HG03354 (cell line): ENCODE data around the gene MED26.
"Not testable (repeated sequence)": the region's sequence is repeated elsewhere in the genome, so short reads cannot be mapped to it uniquely, and the experiment has no call there.

Experiments
- ATAC-seq: cut with Tn5 transposase; IDR thresholded peaks from one replicate; pipeline ENCODE4 v1.9.1; 2021; ENCODE audit warnings: mild to moderate bottlenecking; ENCODE audit not compliant: unreplicated experiment, poor library complexity, severe bottlenecking

Gene MED26

DNA sequence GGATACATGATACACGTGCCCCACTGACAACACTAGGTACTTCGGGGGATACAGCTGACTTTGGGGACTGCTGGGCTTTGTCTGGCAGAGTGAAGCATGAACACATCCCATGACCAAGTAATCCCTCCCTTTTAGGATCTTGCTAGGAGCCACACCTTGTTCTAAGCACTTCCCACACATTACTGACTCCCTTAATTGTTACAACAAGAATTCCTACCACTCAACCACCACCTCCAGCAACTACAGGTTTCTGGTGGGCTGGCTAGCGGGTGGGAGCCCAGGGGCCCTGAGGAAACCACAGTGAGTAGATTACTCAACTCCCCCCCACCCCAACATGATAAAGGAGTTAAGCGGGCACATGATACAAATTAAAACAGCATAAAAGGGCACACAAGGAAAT, 48.6 kb downstream of the MED26 start:
- ATAC-seq: no peak

DNA sequence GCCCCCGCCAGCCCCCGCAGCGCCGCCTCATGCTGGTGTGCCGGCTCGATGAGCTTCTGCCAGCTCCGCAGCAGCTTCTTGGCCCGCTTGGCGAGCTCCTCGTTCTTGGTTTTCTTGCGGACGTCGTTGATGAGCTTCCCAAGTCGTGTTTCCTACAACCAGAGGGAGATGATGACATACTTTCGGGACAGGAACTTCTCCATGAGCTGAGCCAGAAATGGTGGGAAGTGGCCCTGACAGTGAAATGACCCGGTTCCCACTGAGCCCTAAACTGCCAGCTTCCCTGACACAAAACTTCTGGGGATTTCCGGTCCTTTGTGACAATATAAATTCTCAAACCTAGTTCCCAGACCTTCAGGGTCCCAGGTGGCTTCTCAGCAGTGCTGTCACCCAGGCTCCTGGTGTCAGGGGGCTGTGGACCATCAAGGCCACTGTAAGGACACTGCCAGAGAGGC, 50.4 kb downstream of the MED26 start:
- no peak for ATAC-seq

DNA sequence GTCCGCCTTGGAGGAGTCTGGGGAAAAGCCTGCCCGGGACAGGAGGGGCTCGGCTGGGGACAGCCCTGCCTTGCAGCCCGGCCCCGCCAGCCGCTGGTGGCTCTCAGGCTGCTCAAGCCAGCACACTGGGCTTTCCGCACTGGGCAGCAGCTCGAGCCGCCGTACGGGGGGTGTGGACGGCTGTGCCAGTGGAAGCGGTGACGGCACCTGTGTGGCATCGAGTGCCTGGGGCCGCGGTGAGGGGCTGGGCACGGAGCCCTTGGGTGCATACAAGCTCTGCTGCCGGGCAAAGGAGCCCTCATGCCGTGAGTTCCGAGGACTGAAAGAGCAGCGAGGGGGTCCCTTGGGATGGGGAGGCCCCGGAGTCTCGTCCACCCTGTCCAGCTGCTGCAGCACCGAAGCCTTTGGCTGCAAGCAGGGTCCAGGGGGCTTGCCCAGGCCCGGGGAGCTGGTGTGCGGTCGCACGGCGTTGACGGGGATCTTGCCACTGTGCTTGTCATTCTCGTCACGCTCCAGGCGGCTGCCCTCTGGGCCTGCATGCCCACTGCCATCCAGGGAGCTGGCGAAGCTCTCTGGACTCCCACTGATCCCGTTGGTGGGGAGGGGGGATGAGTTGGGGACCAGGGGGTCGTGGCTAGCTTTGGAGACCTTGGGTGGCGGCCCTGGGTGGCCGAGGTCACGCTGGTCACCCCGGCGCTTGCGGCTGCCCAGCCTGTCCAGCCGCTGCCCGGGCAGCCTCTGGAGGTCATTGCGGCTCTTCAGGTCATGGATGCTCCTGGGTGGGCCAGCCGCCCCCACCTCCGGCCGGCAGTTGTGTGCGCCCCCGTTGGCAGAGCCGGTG, 51.1 kb downstream of the MED26 start:
- no peak for ATAC-seq

DNA sequence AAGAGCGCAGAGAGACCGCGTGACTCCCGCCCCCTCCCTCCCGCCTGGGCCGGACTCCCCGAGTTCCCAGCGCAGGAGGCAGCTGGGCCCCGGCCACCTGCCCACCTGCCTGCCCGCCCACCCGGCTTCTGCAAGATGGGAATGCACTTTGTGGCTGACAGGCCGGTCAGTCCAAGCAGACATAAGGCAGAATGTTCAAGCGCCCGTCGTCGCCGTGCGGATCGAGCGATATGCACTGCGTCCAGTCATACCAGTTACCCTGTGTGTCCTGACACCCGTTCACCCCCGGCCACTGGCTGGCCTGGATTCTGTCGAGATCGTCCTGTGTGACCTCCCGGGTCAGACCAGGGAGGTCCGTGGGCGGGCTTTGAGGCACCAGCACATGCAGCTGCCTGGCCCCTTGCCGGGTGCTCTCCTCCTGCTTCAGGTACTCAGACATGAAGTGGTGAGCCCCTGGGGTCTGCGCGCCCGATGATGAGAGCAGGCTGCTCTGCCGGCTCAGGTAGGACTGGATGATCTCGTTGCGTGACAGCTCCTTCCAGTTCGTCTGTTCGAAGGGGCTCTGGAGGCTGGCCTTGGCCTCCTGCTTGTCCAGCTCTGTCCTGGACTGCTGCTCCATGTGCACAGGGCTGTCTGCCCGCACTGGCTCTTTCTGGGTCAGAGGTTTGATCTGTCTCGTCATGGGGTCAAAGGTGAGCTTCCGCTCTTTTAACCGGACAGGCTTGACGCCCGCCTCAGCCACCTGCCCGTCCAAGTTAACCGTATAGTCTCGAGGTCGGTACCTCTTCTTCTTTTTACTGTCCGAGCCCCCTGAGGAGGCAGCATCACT, 51.9 kb downstream of the MED26 start:
- no peak for ATAC-seq

DNA sequence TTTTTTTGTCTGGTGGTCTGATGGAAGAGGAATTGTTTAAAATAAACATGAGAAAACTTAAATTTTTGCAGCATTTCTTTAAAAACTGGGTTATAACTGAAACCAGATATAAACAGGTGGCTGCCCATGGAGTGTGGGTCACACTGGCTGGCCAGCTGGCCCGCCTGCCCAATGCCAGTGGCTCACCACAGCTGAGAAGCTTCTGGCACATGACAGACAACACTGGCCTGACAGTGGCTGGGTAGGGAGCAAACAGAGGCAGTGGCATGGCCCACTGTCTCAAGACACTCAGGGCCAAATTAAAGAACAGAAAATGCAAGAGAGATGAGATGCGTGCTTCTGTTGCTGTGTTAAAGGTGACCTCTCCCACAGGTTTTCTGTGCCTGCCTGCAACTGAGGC, 52.7 kb downstream of the MED26 start:
- ATAC-seq: no peak

DNA sequence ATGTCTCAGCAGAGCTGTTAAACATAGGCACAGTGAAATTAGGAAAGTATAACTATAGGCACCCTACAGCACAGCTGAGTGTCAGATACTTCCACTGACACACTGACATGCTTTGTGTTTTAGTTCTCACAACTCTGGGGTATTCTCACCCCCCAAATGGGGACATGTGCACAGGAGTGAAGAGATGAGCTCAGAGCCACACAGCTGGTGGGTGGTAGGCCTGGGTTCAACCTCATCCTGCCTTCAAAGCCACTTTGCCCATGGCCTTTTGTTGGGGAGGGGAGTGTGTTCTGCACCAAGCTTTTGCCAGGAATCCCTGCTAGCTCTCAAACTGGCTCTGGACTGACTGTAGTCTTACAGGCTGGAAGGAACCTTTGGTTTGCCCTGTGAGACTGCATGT, 54.1 kb downstream of the MED26 start:
- ATAC-seq: no peak

DNA sequence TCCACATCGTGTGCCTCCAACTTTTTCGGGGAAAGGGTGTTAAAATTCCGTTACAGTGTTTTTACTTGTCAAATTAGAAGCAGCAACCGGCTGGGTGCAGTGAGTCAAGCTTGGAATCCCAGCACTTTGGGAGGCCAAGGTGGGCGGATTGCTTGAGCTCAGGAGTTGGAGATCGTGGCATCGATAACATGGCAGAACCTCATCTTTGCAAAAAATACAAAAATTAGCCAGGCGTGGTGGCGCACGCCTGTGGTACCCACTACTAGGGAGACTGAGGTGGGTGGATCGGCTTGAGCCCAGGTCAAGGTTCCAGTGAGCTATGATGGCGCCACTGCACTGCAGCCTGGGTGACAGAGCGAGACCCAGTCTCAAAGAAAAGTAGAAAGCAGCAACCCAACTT, 54.7 kb downstream of the MED26 start:
- ATAC-seq: no peak

DNA sequence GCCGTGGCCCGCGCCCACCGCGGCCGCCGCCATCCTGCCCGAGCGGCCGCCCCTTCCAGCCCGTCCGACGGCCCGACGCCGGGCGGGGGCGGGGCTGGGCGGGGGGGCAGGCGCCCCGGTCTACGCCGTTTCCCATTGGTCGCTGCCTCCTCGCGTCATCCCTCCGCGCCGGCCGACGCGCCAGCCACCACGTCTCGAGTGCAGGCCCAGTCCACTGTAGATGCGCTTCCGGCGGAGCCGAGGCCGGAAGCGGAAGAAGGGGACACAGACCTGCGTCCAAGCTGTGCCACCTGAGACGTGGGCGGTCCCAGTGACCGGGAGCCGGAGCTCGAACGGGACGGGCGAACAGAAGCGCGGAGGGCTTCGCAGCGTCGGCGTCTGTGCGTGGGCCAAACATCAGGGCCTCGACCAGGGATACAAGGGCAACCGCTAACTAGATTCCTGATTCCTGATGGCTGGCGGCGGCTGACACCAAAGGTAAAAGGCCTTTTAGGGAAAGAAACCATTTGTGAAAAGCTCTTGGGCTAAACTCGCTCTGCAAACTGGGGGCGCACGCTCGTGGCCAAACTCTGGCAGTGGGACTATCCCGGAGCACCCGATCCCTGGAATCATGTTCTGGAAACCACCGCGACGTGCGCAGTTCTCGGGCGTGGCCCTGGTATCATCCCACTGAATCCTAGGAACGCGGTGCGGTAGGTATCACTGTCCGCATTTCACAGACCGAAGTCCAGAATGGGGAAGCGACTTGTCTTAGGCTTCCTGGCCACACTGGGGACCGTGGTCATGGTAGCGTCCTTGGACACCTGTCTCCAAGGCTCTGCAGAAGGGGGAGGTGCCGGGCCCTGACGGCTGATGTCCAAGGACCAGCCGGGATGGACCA, 55.4 kb downstream of the MED26 start, which contains the start of gene SLC35E1:
TSS of gene SLC35E1 (minus strand) at position 84 of the 880 bp plus-strand sequence. CDS start at position 33, 51 bp downstream.
- ATAC-seq: peak; percentile 81

DNA sequence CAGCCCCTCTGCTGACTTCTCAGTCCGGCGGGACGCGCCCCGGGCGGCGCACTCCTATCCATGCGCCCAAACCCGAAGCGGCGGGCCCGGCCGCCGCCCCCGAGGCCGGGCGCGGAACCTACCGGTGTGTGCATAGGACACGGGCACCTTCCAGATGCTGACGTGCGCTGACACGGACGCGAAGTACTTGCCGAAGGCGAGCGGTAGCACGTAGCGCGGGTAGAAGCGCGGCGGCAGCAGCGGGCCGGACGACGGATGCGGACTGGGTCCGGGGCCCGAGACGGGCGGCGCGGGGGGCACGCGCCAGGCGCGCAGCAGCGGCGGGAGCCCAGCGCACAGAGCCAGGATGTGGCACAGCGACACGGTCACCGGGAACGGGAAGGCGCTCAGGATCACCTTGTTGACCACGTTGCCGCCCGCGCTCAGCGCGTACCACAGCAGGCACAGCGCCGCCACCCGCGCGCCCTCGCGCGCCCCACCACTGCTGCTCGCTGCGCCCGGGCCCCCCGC, 56.1 kb downstream of the MED26 start:
- ATAC-seq: peak; percentile 37

DNA sequence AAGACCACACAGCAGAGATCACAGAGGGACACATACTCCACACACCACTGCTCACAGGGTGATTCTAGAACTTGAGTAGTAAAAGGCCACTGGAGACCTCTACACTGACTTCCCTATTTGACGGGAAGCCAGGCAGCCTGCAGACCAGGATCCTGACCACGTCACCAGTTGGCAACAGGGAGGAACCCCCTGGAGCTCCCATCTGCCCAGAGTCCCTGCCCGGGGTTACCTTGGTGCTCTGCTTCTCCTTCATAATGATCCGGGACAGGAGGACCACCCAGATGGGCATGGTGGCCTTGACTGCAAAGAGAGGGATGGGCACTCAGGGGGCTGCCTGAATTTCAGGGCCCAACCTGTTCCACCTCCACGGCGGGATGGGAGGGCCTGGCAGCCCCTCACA, 56.7 kb downstream of the MED26 start:
- ATAC-seq: no peak

DNA sequence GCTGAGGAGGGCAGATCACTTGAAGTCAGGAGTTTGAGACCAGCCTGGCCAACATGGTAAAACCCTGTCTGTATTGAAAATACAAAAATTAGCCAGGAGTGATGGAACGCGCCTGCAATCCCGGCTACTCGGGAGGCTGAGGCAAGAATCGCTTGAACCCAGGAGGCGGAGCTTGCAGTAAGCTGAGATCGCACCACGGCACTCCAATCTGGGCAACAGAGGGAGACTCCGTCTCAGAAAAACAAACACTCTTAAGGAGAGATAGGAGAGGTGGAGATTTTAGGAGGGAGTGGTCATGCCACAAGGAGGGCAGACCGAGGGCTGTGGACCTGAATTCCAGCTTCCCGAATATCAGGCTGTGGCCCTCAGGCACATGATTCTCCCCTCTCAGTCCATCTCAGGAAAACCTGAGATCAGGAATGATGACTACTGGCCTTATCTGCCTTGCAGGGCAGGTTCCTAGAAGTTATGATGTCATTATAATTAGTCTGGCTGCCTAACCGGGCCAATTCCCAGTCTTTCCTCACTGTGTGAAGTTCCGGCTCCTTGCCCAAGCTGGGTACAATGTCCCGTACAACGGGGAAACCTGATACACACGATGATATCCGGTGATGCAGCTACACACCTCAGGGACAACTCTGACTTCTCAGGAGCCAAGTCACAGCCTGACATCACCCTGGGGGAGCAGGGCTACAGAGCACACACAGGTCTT, 58.2 kb downstream of the MED26 start:
- no peak for ATAC-seq

DNA sequence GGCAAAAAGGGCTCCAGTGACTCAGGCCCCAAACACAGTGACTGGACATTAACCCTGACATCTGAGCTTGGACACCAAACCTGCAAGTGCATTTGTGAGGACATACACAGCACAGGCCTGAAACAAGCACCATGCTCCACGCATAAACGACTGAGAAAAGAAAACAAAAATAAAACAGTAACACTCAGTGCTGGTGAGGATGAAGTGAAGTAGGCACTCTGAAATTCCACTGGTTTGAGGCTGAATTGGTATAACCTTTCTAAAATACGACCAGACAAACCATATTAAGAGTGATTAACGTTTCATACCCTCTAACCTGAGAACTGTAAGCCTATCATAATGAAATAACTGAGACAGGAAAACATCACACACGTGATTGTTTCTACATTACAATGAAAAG, 61.3 kb downstream of the MED26 start:
- no peak for ATAC-seq

DNA sequence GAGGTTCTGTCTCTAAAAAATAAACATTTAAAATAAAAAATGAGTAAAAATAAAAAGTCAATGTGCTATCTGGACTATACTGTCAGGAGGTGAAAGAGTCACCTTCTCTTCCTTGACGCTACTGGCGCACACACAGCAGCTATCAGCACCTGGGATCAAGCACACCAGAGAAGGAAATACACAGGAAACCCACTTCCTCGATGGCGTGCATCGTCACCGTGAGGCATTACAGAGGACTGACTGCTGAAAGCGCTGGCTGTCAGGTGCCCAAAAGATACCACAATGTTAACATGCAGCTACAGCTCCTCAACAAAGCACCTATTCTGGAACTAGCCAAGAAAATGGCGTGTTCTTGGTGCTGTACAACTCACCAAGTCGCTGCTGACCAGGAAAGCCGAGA, 61.8 kb downstream of the MED26 start:
- ATAC-seq: no peak

DNA sequence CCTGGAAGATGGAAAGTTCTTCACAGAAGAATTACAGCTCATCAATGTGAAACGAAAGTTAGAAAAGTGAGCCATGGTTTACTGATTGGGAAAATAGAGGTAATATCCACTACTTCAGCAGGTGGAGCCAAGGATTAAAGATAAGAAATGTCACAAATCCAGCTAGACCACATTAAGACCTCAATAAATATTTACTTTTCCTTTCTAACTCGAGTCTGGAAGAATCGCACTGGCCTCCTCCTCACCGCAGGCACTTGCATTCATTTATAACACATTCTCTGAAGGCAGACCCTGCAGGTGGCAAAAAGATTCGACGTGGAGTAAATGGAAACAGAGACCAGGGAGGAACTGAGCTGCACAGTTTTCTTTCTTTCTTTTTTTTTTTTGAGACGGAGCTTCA, 63.2 kb downstream of the MED26 start:
- ATAC-seq: no peak

DNA sequence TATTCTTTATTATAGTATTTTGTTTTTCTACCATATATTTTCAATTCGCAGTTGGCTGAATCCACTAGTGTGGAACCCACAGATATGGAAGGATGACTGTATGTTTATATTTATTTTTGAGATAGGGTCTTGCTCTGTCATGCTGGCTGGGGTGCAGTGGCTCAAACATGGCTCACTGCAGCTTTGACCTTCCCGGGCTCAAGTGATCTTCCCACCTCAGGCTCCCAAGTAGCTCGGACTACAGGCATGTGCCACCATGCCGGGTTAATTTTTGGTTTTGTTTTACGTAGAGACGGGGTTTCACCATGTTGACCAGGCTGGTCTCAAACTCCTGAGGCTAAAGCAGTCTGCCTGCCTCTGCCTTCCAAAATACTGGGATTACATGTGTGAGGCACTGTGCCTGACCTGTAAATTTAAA, 65.4 kb downstream of the MED26 start:
- ATAC-seq: no peak

DNA sequence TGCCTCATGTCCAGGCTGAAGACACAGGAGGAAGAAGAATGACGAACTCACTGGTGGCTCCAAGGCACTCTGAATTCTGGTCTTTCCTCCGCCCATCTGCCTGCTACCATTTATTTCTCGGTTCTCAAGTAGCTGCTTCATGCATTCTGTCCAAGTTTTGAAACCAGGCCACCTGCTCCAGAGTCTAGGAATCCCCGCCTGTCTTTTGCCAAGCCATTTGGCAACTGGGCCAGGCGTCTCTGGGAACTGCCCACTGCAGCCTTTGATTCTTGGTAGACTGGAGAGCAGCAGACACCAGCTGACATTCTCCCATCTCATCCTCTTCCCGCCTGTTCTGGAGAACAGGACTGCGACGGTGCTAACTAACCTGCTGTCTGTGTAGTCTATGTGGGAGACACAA, 66.6 kb downstream of the MED26 start:
- no peak for ATAC-seq

DNA sequence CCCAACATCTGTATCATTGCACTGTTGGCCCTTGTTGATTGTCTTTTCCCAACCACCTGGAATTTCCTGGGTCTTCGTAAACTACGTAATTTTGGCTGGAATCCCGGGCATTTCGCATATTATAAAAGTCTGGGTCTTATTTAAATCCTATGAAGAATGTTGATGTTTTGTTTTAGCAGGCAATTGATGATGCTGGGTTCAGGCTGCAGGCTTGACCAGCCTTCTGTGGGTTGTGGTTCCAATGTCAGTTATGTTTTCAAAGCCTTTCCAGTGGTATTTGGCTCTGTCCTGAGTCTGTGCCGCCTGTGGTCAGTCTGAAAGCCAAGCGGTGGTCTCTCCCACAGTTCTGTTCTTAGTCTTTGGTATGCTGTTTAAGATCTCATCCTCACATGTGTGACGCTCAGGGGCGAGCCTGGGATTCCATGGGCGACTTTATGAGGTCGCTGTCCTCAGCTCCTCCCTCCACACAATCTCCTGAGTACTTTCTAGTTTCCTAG, 68.2 kb downstream of the MED26 start:
- no peak for ATAC-seq

DNA sequence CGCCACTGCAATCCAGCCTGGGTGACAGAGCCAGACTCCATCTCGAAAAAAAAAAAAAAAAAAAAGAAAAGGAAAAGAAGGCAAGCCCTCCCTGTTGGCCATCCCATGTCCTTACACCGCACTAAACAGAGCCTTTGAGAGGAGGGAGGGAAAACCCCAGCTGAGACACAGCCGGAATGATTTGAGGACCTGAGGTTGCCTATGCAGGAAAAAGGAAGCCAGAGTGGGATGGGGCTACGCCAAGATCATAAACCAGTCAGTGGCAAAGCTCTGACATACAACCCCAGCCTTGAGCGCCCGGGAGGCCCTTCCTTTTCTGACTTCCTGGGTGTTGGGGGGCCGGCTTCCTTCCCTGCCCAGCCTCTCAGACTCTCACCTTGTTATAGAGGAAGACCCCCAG, 73.2 kb downstream of the MED26 start:
- no peak for ATAC-seq

DNA sequence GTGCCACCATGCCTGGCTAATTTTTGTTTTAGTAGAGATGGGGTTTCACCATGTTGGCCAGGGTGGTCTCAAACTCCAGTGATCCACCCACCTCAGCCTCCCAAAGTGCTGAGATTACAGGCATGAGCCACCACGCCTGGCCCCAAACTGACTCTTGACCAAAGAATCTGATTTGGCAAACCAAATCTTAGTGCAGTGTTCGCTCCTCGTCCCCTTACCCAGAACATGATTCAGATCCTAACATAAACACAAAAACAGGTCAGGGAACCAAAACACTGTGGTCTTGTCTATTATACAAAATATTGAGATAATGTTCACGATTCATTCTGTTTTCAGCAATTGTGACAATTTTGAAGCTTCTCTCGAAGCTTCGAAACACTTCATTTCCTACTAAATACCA, 76.1 kb downstream of the MED26 start:
- ATAC-seq: not testable (repeated sequence)
